ENCODE results near the gene RIPOR3. TPM values are rescaled to one million over a fixed set of nuclear protein-coding genes. Genes with fewer than 3 reads are reported as not detected.
"Not testable (repeated sequence)": the region's sequence is repeated elsewhere in the genome, so short reads cannot be mapped to it uniquely, and the experiment has no call there.

The RIPOR3 gene
- total RNA-seq, 1 experiment from 2014 or later, result 1.8 TPM

DNA sequence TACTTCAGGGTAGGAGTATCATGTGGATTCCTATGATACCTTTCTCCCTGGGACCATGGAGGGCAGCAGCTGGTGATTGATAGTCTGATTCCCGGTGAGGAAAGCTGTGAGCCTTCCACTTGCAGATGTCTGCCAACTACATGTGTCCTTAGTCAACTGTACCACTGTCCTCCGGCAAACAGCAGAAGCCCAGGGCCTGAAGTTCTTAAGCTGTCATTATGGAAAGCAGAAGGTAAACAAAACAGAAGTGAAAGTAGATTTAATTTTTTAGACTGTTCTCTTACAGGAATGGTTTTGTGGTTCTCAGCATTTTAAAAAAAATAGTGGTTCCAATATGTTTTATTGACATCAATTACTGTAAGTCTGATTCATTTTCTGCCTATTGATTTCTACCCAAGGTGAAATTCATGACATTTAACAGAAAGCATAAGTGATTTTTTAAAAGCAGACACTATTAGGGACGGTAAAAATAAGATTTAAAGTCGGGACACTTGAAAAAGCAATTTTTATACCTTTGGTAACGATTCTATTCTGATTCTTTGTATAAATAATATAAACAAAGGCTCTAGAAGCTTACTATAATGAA, 144.5 kb downstream of the RIPOR3 start:
- Histone ChIP-seq H3K4me1 (replicated peaks) (peaks cover 58% of the 10 kb centered on the region), H3K9me3 (replicated peaks) (no peaks in the 10 kb centered on the region), H3K36me3 (peaks cover 28% of the 10 kb centered on the region), H3K27me3 (replicated peaks) (no peaks in the 10 kb centered on the region), H3K27ac (0 out of 2 replicates have a peak overlapping the region, but pooled peaks have one; percentile 7), H3K4me3 (no peak overlapping the region)
- no peak for DNase-seq (ENCODE audit: low read depth in 1 of 2, low spot score in 2 of 2)

DNA sequence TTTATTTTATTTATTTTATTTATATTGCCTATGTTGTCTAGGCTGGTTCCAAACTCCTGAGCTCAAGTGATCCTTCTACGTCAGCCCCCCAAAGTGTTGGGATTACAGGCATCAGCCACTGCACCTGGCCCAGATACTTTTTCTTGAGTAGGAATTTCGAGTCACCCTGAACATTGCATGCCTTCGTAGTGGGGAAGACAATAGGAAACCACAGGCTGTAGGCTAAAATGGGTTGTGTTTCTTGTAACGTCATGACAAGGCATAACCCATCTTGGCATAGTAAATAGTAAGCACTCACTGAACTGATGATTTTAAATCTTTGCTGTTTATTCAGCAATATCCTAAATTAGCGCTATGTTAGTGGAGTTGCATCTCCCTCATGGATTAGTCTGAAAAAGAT, 146.2 kb downstream of the RIPOR3 start:
- H3K36me3 ChIP-seq, result peaks cover 20% of the 10 kb centered on the region
- DNase-seq (ENCODE audit: low read depth in 1 of 2, low spot score in 2 of 2), result no peak
- H3K9me3 ChIP-seq (replicated peaks), result no peaks in the 10 kb centered on the region
- no peaks in the 10 kb centered on the region for H3K27me3 ChIP-seq (replicated peaks)
- peaks cover 66% of the 10 kb centered on the region for H3K4me1 ChIP-seq (replicated peaks)
- no peak overlapping the region for H3K4me3 ChIP-seq
- peak overlapping the region; percentile 9; the same call in 1 of the 2 replicates for H3K27ac ChIP-seq

GRCh38 chr20:50543326-50543725, 148.0 kb downstream of the RIPOR3 start:
- peaks cover 81% of the 10 kb centered on the region for H3K4me1 ChIP-seq (replicated peaks)
- no peak overlapping the region for H3K4me3 ChIP-seq
- peak overlapping the region; percentile 94 for H3K27ac ChIP-seq
- peaks cover 7% of the 10 kb centered on the region for H3K36me3 ChIP-seq
- H3K27me3 ChIP-seq (replicated peaks), result no peaks in the 10 kb centered on the region
- no peaks in the 10 kb centered on the region for H3K9me3 ChIP-seq (replicated peaks)
- DNase-seq (ENCODE audit: low read depth in 1 of 2, low spot score in 2 of 2), result no peak

GRCh38 chr20:50541606-50542041, 149.7 kb downstream of the RIPOR3 start:
- Histone ChIP-seq H3K4me1 (replicated peaks) (peaks cover 89% of the 10 kb centered on the region), H3K4me3 (no peak overlapping the region)

GRCh38 chr20:50540620-50541605, 150.4 kb downstream of the RIPOR3 start:
- no peak overlapping the region for H3K4me3 ChIP-seq
- no peaks in the 10 kb centered on the region for H3K9me3 ChIP-seq (replicated peaks)
- peak overlapping the region; percentile 94 for H3K27ac ChIP-seq
- DNase-seq (ENCODE audit: low read depth in 1 of 2, low spot score in 2 of 2), result peak; percentile 89 to 96
- no peaks in the 10 kb centered on the region for H3K27me3 ChIP-seq (replicated peaks)
- H3K36me3 ChIP-seq, result peaks cover 7% of the 10 kb centered on the region
- H3K4me1 ChIP-seq (replicated peaks), result peaks cover 87% of the 10 kb centered on the region

More at GRCh38 chr20:50541606-50542041, 149.7 kb downstream of the RIPOR3 start:
- Histone ChIP-seq H3K27me3 (replicated peaks) (no peaks in the 10 kb centered on the region), H3K36me3 (peaks cover 7% of the 10 kb centered on the region), H3K9me3 (replicated peaks) (no peaks in the 10 kb centered on the region), H3K27ac (peak overlapping the region; percentile 94)
- no peak for DNase-seq (ENCODE audit: low read depth in 1 of 2, low spot score in 2 of 2)

DNA sequence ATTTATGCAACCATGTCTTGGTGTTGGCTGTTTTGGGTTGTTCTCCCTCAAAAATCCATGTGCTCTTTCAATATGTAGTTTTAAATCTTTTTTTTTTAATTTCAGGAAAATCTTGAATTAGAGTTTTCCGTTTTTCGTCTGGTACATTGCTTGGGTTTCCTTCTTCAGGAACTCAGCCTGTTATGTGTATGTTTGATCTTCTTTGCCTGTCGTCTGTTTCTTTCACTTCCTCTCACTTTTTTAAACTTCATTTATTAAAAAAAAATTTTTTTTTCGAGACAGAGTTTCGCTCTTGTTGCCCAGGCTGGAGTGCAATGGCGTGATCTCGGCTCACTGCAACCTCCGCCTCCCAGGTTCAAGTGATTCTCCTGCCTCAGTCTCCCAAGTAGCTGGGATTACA, 151.5 kb downstream of the RIPOR3 start:
- not testable (repeated sequence) for H3K9me3 ChIP-seq (replicated peaks); H3K27me3 ChIP-seq (replicated peaks); H3K4me3 ChIP-seq; DNase-seq (ENCODE audit: low read depth in 1 of 2, low spot score in 2 of 2)
- Histone ChIP-seq H3K36me3 (peaks cover 13% of the 10 kb centered on the region), H3K4me1 (replicated peaks) (peaks cover 75% of the 10 kb centered on the region), H3K27ac (peak overlapping the region; percentile 94)

DNA sequence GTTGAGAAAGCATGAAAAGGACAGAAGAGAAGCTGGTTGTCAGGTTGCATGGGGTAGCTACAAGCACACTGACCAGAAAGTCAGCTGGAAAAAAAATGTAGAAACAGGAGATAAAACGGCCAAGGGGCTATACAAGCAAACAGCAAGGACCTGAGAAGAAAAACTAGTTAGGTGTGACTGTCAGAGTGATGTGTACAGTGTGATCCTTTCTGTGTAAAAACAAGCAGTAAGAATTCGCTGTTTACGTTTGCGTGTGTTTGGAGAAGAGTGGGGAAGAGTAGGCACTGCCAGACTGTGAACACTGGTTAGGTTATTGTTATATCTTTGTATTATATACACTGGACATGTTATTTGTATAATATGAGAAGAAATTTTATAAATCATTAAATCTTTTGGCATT, 153.1 kb downstream of the RIPOR3 start:
- H3K9me3 ChIP-seq (replicated peaks), result no peaks in the 10 kb centered on the region
- peaks cover 75% of the 10 kb centered on the region for H3K4me1 ChIP-seq (replicated peaks)
- H3K27me3 ChIP-seq (replicated peaks), result no peaks in the 10 kb centered on the region
- peaks cover 25% of the 10 kb centered on the region for H3K36me3 ChIP-seq
- DNase-seq (ENCODE audit: low read depth in 1 of 2, low spot score in 2 of 2), result no peak
- H3K27ac ChIP-seq, result 0 out of 2 replicates have a peak overlapping the region, but pooled peaks have one; percentile 16
- H3K4me3 ChIP-seq, result no peak overlapping the region

DNA sequence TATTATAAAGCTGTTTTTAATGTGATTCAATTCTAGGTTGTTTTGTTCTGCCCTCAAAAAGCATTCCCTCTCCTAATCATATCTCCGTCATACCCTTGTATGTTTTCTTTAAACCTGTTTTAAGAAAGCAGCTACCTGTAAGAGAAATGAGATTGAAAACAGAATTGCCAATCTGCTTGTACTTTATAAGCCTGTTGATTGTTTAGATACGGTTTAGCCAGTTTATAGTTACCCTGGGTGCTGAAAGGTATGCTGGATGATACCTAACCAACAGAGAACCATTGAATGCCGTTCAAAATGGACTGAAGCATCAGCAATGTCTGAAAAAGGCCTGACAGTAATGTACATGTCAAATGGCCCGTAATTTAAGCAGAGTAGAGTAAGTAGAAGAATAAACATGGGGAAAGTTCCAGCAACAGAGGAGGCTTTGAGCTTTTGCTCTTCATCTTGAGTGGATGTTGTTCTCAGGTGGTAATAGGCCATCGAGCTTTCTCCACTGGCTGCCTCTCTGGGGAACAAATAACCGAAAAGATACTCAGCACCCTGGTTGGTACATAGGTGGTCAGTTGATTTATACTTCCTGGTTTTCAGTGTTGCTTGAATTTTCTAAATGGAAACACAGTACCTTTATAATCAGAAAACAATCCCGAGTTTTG, 153.7 kb downstream of the RIPOR3 start:
- Histone ChIP-seq H3K9me3 (replicated peaks) (no peaks in the 10 kb centered on the region), H3K27me3 (replicated peaks) (no peaks in the 10 kb centered on the region), H3K4me3 (no peak overlapping the region), H3K36me3 (peaks cover 25% of the 10 kb centered on the region), H3K27ac (peak overlapping the region; percentile 16; the same call in 1 of the 2 replicates), H3K4me1 (replicated peaks) (peaks cover 75% of the 10 kb centered on the region)
- DNase-seq (ENCODE audit: low read depth in 1 of 2, low spot score in 2 of 2), result no peak

GRCh38 chr20:50536333-50536732, 155.0 kb downstream of the RIPOR3 start:
- Histone ChIP-seq H3K4me1 (replicated peaks) (peaks cover 75% of the 10 kb centered on the region), H3K9me3 (replicated peaks) (no peaks in the 10 kb centered on the region), H3K27ac (no peak overlapping the region), H3K4me3 (no peak overlapping the region), H3K36me3 (peaks cover 19% of the 10 kb centered on the region), H3K27me3 (replicated peaks) (no peaks in the 10 kb centered on the region)
- DNase-seq (ENCODE audit: low read depth in 1 of 2, low spot score in 2 of 2), result no peak

Other genes starting within 250 kb of the RIPOR3 start
- 61.1 and 71.3 TPM in 2 replicates for gene PTPN1, start 181.2 kb downstream of the RIPOR3 start, total RNA-seq (2014; rRNA removed; shearing (Covaris generic))
- gene PARD6B, start 40.0 kb upstream of the RIPOR3 start, total RNA-seq (2014; rRNA removed; shearing (Covaris generic)), result 1.8 and 2.8 TPM in 2 replicates
- 4.6 and 17.9 TPM in 2 replicates for gene BCAS4, start 103.5 kb upstream of the RIPOR3 start, total RNA-seq (2014; rRNA removed; shearing (Covaris generic))
- gene ADNP, start 239.9 kb upstream of the RIPOR3 start, total RNA-seq (2014; rRNA removed; shearing (Covaris generic)), result 18.2 and 20.4 TPM in 2 replicates

Measured in SJSA1 (cell line).